Hepatocyte (in vitro differentiated cells): ENCODE results near the gene CELF5. TPM values are rescaled to one million over a fixed set of nuclear protein-coding genes. Genes with fewer than 3 reads are reported as not detected.

Experiments used
- DNase-seq: peaks from one replicate; pipeline ENCODE4 v3.0.0-alpha.2; 2016; ENCODE audit warnings: low spot score
- H2AFZ ChIP-seq: fragments of 200-600 bp; sonication (generic); 2 replicates; pipeline ENCODE4 v1.6.0; 2016; ENCODE audit warnings: antibody characterized with exemption, mild to moderate bottlenecking
- H3K27ac ChIP-seq: fragments of 200-600 bp; sonication (generic); 2 replicates; pipeline ENCODE4 v1.5.1; 2016; ENCODE audit warnings: mild to moderate bottlenecking
- H3K27me3 ChIP-seq: fragments of 200-600 bp; sonication (generic); 2 replicates; pipeline ENCODE4 v1.6.1; 2016
- H3K36me3 ChIP-seq: fragments of 200-600 bp; sonication (generic); replicated peaks from 2 replicates; pipeline ENCODE4 v1.5.1; 2016; ENCODE audit warnings: low read depth; ENCODE audit not compliant: insufficient read depth
- H3K4me1 ChIP-seq: fragments of 200-600 bp; sonication (generic); 2 replicates; pipeline ENCODE4 v1.5.1; 2016; ENCODE audit warnings: mild to moderate bottlenecking, moderate library complexity; ENCODE audit not compliant: insufficient read depth
- H3K4me2 ChIP-seq: fragments of 200-600 bp; sonication (generic); 2 replicates; pipeline ENCODE4 v1.6.0; 2016
- H3K4me3 ChIP-seq: fragments of 200-600 bp; sonication (generic); 2 replicates; pipeline ENCODE4 v1.5.1; 2016; ENCODE audit warnings: mild to moderate bottlenecking
- H3K79me2 ChIP-seq: fragments of 200-600 bp; sonication (generic); 2 replicates; pipeline ENCODE4 v1.6.0; 2017; ENCODE audit warnings: mild to moderate bottlenecking
- H3K9me2 ChIP-seq: fragments of 200-600 bp; sonication (generic); replicated peaks from 2 replicates; pipeline ENCODE4 v1.6.0; 2017; ENCODE audit warnings: mild to moderate bottlenecking; ENCODE audit not compliant: insufficient read depth
- H3K9me3 ChIP-seq: fragments of 200-600 bp; sonication (generic); 2 replicates; pipeline ENCODE4 v1.5.1; 2016; ENCODE audit warnings: low read depth, mild to moderate bottlenecking
- H4K20me1 ChIP-seq: fragments of 200-600 bp; sonication (generic); 2 replicates; pipeline ENCODE4 v1.6.0; 2016; ENCODE audit warnings: mild to moderate bottlenecking; ENCODE audit not compliant: insufficient read depth, poor library complexity, severe bottlenecking
- EZH2 ChIP-seq: fragments of 200-600 bp; sonication (generic); IDR thresholded peaks from 2 replicates; pipeline ENCODE4 v1.6.1; 2016; ENCODE audit warnings: antibody characterized with exemption, mild to moderate bottlenecking, borderline replicate concordance
- EZH2phosphoT487 ChIP-seq: fragments of 200-600 bp; sonication (generic); IDR thresholded peaks from one replicate; pipeline ENCODE4 v1.6.1; 2018; ENCODE audit warnings: antibody characterized with exemption, mild to moderate bottlenecking, low read depth, moderate library complexity; ENCODE audit not compliant: unreplicated experiment, severe bottlenecking
- WGBS: methylation state at CpG from one replicate; pipeline ENCODE4 v1.1.6; 2016; ENCODE audit warnings: low lambda C conversion rate; ENCODE audit errors: missing lambda C conversion rate; 5-methylcytosine and 5-hydroxymethylcytosine counted together
- polyA plus RNA-seq: library from polyadenylated mRNA; unstranded; fragments of >200 nt; fragmentation: Nextera tagmentation; extraction: Ambion mirVana; gene quantifications from 2 replicates; pipeline ENCODE4 v1.2.1, GENCODE V29; 2016
- total RNA-seq: library from RNA; depleted of rRNA; stranded (reverse); fragments of >200 nt; gene quantifications from 2 replicates; pipeline ENCODE4 v1.2.3, GENCODE V29; 2014
- TF ChIP-seq, protein P1 (sequence below): fragments of 200-600 bp; sonication (generic); IDR thresholded peaks from 2 replicates; pipeline ENCODE4 v1.5.1; 2016; ENCODE audit warnings: antibody characterized with exemption, mild to moderate bottlenecking; ENCODE audit not compliant: poor library complexity

CELF5 gene
- total and polyA plus RNA-seq, 2 experiments from 2014 or later = 0.03 to 0.17 TPM

DNA sequence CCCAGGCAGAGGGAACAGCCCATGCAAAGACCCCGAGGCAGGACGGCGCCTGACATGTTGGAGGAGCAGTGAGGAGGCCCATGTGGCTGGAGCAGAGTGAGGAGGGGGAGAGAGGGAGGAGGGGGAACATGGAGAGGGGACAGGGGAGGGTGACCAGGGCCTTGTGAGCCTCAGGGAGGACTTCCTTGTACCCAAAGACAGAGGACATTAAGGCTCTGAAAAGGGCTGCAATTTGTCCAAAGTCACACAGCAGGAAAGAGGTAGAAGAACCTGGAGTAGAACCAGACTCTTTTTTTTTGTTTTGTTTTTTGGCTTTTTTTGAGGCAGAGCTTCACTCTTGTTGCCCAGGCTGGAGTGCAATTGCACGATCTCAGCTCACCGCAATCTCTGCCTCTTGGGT lies 67.2 kb downstream of the CELF5 start:
- no peak for DNase-seq
- Histone ChIP-seq H3K9me2 (no peaks in the 10 kb centered on the region), H3K79me2 (no peaks in the 10 kb centered on the region), H3K4me1 (no peaks in the 10 kb centered on the region), H4K20me1 (no peaks in the 10 kb centered on the region), H3K27me3 (no peaks in the 10 kb centered on the region), H2AFZ (no peak overlapping the region), H3K4me2 (no peak overlapping the region), H3K9me3 (no peaks in the 10 kb centered on the region), H3K27ac (no peak overlapping the region), H3K4me3 (no peak overlapping the region), H3K36me3 (no peaks in the 10 kb centered on the region)
- 94% methylated on average over 5 of the region's 5 CpGs for WGBS
- TF ChIP-seq EZH2phosphoT487 (no peak), EZH2 (no peak)
- TF ChIP-seq, protein P1, sequence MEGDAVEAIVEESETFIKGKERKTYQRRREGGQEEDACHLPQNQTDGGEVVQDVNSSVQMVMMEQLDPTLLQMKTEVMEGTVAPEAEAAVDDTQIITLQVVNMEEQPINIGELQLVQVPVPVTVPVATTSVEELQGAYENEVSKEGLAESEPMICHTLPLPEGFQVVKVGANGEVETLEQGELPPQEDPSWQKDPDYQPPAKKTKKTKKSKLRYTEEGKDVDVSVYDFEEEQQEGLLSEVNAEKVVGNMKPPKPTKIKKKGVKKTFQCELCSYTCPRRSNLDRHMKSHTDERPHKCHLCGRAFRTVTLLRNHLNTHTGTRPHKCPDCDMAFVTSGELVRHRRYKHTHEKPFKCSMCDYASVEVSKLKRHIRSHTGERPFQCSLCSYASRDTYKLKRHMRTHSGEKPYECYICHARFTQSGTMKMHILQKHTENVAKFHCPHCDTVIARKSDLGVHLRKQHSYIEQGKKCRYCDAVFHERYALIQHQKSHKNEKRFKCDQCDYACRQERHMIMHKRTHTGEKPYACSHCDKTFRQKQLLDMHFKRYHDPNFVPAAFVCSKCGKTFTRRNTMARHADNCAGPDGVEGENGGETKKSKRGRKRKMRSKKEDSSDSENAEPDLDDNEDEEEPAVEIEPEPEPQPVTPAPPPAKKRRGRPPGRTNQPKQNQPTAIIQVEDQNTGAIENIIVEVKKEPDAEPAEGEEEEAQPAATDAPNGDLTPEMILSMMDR = no peak

GRCh38 chr19:3292958-3293529 lies 68.6 kb downstream of the CELF5 start:
- no peak for DNase-seq
- H3K4me1 ChIP-seq = no peaks in the 10 kb centered on the region
- no peaks in the 10 kb centered on the region for H3K36me3 ChIP-seq
- H2AFZ ChIP-seq = no peak overlapping the region
- H3K9me2 ChIP-seq = no peaks in the 10 kb centered on the region
- H3K9me3 ChIP-seq = no peaks in the 10 kb centered on the region
- H3K4me2 ChIP-seq = no peak overlapping the region
- TF ChIP-seq, protein P1 = no peak
- TF ChIP-seq EZH2 (no peak), EZH2phosphoT487 (no peak)
- H3K27ac ChIP-seq = no peak overlapping the region
- no peaks in the 10 kb centered on the region for H3K79me2 ChIP-seq
- no peak overlapping the region for H3K4me3 ChIP-seq
- H3K27me3 ChIP-seq = no peaks in the 10 kb centered on the region
- 95% methylated on average over 15 of the region's 23 CpGs for WGBS
- H4K20me1 ChIP-seq = no peaks in the 10 kb centered on the region

- Histone ChIP-seq H3K79me2 (no peaks in the 10 kb centered on the region), H3K9me2 (no peaks in the 10 kb centered on the region), H4K20me1 (no peaks in the 10 kb centered on the region), H2AFZ (no peak overlapping the region), H3K4me3 (no peak overlapping the region), H3K9me3 (no peaks in the 10 kb centered on the region), H3K4me1 (no peaks in the 10 kb centered on the region), H3K27me3 (no peaks in the 10 kb centered on the region), H3K27ac (no peak overlapping the region), H3K4me2 (no peak overlapping the region), H3K36me3 (no peaks in the 10 kb centered on the region)
- 85% methylated on average over 9 of the region's 9 CpGs for WGBS
- DNase-seq = no peak
- no peak for TF ChIP-seq EZH2phosphoT487
- TF ChIP-seq EZH2 = no peak
- TF ChIP-seq, protein P1 = no peak
Measured at GRCh38 chr19:3293560-3293959, 69.1 kb downstream of the CELF5 start.
